H9 (cell line): ENCODE results near the gene MRPS11. TPM values are rescaled to one million over a fixed set of nuclear protein-coding genes. Genes with fewer than 3 reads are reported as not detected.

ENCODE experiments used
- DNase-seq: peaks from one replicate; pipeline ENCODE4 v3.0.0-alpha.2; 2017
- H2AFZ ChIP-seq: one replicate; pipeline ENCODE4 v1.6.1; 2013; ENCODE audit warnings: mild to moderate bottlenecking, low read length, control low read depth, moderate library complexity
- H2AK5ac ChIP-seq: 2 replicates; pipeline ENCODE4 v1.6.1; 2013; ENCODE audit warnings: low read length, control low read depth, mixed read lengths; ENCODE audit not compliant: insufficient read length
- H2BK120ac ChIP-seq: one replicate; pipeline ENCODE4 v1.6.1; 2013; ENCODE audit warnings: low read depth, mild to moderate bottlenecking, low read length, control low read depth, inconsistent platforms; ENCODE audit not compliant: poor library complexity, severe bottlenecking
- H2BK12ac ChIP-seq: 2 replicates; pipeline ENCODE4 v1.6.1; 2013; ENCODE audit warnings: low read length, control low read depth, mixed read lengths, low read depth; ENCODE audit not compliant: insufficient read length
- H2BK15ac ChIP-seq: 2 replicates; pipeline ENCODE4 v1.6.1; 2013; ENCODE audit warnings: low read depth, low read length, control low read depth
- H2BK20ac ChIP-seq: one replicate; pipeline ENCODE4 v1.6.1; 2013; ENCODE audit warnings: low read depth, mild to moderate bottlenecking, low read length, control low read depth, inconsistent platforms; ENCODE audit not compliant: poor library complexity, severe bottlenecking
- H2BK5ac ChIP-seq: 2 replicates; pipeline ENCODE4 v1.6.1; 2013; ENCODE audit warnings: low read length, control low read depth, mixed read lengths; ENCODE audit not compliant: insufficient read length
- H3K14ac ChIP-seq: 2 replicates; pipeline ENCODE4 v1.6.1; 2013; ENCODE audit warnings: low read length, control low read depth; ENCODE audit not compliant: insufficient read depth
- H3K18ac ChIP-seq: 2 replicates; pipeline ENCODE4 v1.6.1; 2013; ENCODE audit warnings: low read depth, mild to moderate bottlenecking, mixed read lengths, low read length, control low read depth; ENCODE audit not compliant: insufficient read length
- H3K23ac ChIP-seq: 2 replicates; pipeline ENCODE4 v1.6.1; 2013; ENCODE audit warnings: low read length, control low read depth, mixed read lengths, low read depth; ENCODE audit not compliant: insufficient read length
- H3K23me2 ChIP-seq: 2 replicates; pipeline ENCODE4 v1.6.1; 2013; ENCODE audit warnings: low read depth, mild to moderate bottlenecking, mixed read lengths, low read length, control low read depth; ENCODE audit not compliant: insufficient read length, poor library complexity, severe bottlenecking
- H3K27ac ChIP-seq: 2 replicates; pipeline ENCODE4 v1.5.1; 2013; ENCODE audit warnings: low read length, control low read depth, mixed read lengths, low read depth; ENCODE audit not compliant: insufficient read length
- H3K27me3 ChIP-seq: 2 replicates; pipeline ENCODE4 v1.6.1; 2013; ENCODE audit warnings: low read length, control low read depth, inconsistent platforms; ENCODE audit not compliant: insufficient read depth
- H3K4ac ChIP-seq: 2 replicates; pipeline ENCODE4 v1.6.1; 2013; ENCODE audit warnings: low read depth, mild to moderate bottlenecking, control low read depth, inconsistent platforms, low read length, moderate library complexity
- H3K4me1 ChIP-seq: 2 replicates; pipeline ENCODE4 v1.6.1; 2013; ENCODE audit warnings: low read length, control low read depth, inconsistent platforms; ENCODE audit not compliant: insufficient read depth
- H3K4me2 ChIP-seq: 2 replicates; pipeline ENCODE4 v1.6.1; 2013; ENCODE audit warnings: low read length, control low read depth, mixed read lengths; ENCODE audit not compliant: insufficient read length, insufficient read depth
- H3K56ac ChIP-seq: 2 replicates; pipeline ENCODE4 v1.6.1; 2013; ENCODE audit warnings: low read depth, mild to moderate bottlenecking, mixed read lengths, low read length, control low read depth; ENCODE audit not compliant: insufficient read length
- H3K79me1 ChIP-seq: 2 replicates; pipeline ENCODE4 v1.6.1; 2013; ENCODE audit warnings: low read depth, mild to moderate bottlenecking, moderate library complexity, low read length, control low read depth, inconsistent platforms; ENCODE audit not compliant: insufficient read depth, poor library complexity, severe bottlenecking
- H3K79me2 ChIP-seq: 2 replicates; pipeline ENCODE4 v1.6.1; 2013; ENCODE audit warnings: low read length, control low read depth, inconsistent platforms; ENCODE audit not compliant: insufficient read depth
- H3K9ac ChIP-seq: 2 replicates; pipeline ENCODE4 v1.6.1; 2013; ENCODE audit warnings: low read length, control low read depth, mixed read lengths; ENCODE audit not compliant: insufficient read length; ENCODE audit errors: extremely low read depth
- H3K9me3 ChIP-seq: one replicate; pipeline ENCODE4 v1.6.1; 2013; ENCODE audit warnings: low read depth, low read length, inconsistent platforms; ENCODE audit not compliant: control insufficient read depth
- H3T11ph ChIP-seq: one replicate; pipeline ENCODE4 v1.6.1; 2013; ENCODE audit warnings: mild to moderate bottlenecking, low read length, control low read depth, inconsistent platforms
- H4K20me1 ChIP-seq: one replicate; pipeline ENCODE4 v1.6.1; 2013; ENCODE audit not compliant: control insufficient read depth, insufficient read length, insufficient read depth
- H4K5ac ChIP-seq: 2 replicates; pipeline ENCODE4 v1.6.1; 2013; ENCODE audit warnings: low read depth, mild to moderate bottlenecking, mixed read lengths, low read length, control low read depth; ENCODE audit not compliant: insufficient read length
- H4K8ac ChIP-seq: replicated peaks from 2 replicates; pipeline ENCODE4 v1.6.1; 2013; ENCODE audit warnings: low read length, control low read depth, mixed read lengths, low read depth; ENCODE audit not compliant: insufficient read length
- H4K91ac ChIP-seq: 2 replicates; pipeline ENCODE4 v1.6.1; 2013; ENCODE audit warnings: low read depth, mild to moderate bottlenecking, moderate library complexity, mixed read lengths, low read length, control low read depth; ENCODE audit not compliant: insufficient read length
- H3K27ac Mint-ChIP-seq, 3 experiments: 2 replicates in 2 of 3; 3 replicates in 1 of 3; pipeline ENCODE4 v1.8.0; 2020 to 2021; ENCODE audit warnings: mixed read lengths in 3 of 3, mild to moderate bottlenecking in 1 of 3, moderate library complexity in 1 of 3
- H3K27me3 Mint-ChIP-seq: 2 replicates; pipeline ENCODE4 v1.8.0; 2021; ENCODE audit warnings: low read depth, mild to moderate bottlenecking, moderate library complexity, mixed read lengths
- H3K36me3 Mint-ChIP-seq, 3 experiments: 2 replicates in 2 of 3; 3 replicates in 1 of 3; pipeline ENCODE4 v1.8.0; 2020 to 2021; ENCODE audit warnings: low read depth in 3 of 3, mixed read lengths in 3 of 3; ENCODE audit not compliant: insufficient read depth in 1 of 3
- H3K4me1 Mint-ChIP-seq, 2 experiments: 2 replicates each; pipeline ENCODE4 v1.8.0; 2020; ENCODE audit warnings: mixed read lengths in 2 of 2
- H3K4me3 Mint-ChIP-seq, 2 experiments: 2 replicates in 1 of 2; 3 replicates in 1 of 2; pipeline ENCODE4 v1.8.0; 2020 to 2021; ENCODE audit warnings: mild to moderate bottlenecking in 2 of 2, mixed read lengths in 2 of 2, moderate library complexity in 1 of 2
- H3K9me3 Mint-ChIP-seq, 2 experiments: 2 replicates in 1 of 2; 3 replicates in 1 of 2; pipeline ENCODE4 v1.8.0; 2020; ENCODE audit warnings: mild to moderate bottlenecking in 2 of 2, mixed read lengths in 2 of 2, moderate library complexity in 1 of 2
- WGBS: extraction: QIAGEN DNeasy Blood & Tissue Kit; methylation state at CpG from one replicate; pipeline ENCODE4 v1.1.7; 2013; ENCODE audit warnings: missing lambda C conversion rate, low lambda C conversion rate, mixed read lengths; ENCODE audit not compliant: insufficient read length; ENCODE audit errors: extremely low coverage; 5-methylcytosine and 5-hydroxymethylcytosine counted together
- total RNA-seq: library from RNA; stranded (reverse); gene quantifications from 2 replicates; pipeline ENCODE4 v1.2.1, GENCODE V29; 2021
- TF ChIP-seq, protein P1 (sequence below): fragments of 200-600 bp; sonication (generic); conservative IDR thresholded peaks from 3 replicates; pipeline ENCODE4 v1.8.0; 2021; ENCODE audit warnings: antibody characterized with exemption, mild to moderate bottlenecking

The MRPS11 gene
- total RNA-seq, 1 experiment from 2014 or later: 54.5 TPM

DNA sequence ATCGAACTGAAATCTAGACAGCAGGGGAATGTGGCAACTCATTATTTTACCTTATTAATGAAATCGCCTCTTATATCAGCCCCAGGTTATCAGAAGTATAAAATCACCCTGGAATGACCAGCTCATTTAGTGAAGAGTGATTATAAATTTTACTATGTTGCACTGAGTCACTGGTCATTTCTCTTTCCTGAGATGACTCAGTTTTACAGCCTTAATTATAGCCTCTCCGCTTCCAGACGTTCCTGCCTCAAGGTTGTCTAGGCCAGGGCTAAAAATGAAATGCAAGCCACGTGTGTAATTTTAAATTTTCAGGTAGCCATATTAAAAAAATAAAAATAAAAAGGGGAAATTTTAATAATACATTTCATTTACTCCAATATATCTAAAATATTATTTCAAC lies 45.7 kb downstream of the MRPS11 start:
- H2BK120ac ChIP-seq: no peak overlapping the region
- H3K4me2 ChIP-seq: no peak overlapping the region
- H3K4me3 Mint-ChIP-seq: no peak overlapping the region
- H2BK15ac ChIP-seq: no peak overlapping the region
- no peak overlapping the region for H2BK5ac ChIP-seq
- H4K5ac ChIP-seq: no peak overlapping the region
- H3K79me2 ChIP-seq: no peaks in the 10 kb centered on the region
- no peaks in the 10 kb centered on the region for H3K4me1 ChIP-seq
- H3K23ac ChIP-seq: no peak overlapping the region
- H4K91ac ChIP-seq: no peak overlapping the region
- no peak overlapping the region for H3K56ac ChIP-seq
- H3K9me3 ChIP-seq: no peaks in the 10 kb centered on the region
- TF ChIP-seq, protein P1, sequence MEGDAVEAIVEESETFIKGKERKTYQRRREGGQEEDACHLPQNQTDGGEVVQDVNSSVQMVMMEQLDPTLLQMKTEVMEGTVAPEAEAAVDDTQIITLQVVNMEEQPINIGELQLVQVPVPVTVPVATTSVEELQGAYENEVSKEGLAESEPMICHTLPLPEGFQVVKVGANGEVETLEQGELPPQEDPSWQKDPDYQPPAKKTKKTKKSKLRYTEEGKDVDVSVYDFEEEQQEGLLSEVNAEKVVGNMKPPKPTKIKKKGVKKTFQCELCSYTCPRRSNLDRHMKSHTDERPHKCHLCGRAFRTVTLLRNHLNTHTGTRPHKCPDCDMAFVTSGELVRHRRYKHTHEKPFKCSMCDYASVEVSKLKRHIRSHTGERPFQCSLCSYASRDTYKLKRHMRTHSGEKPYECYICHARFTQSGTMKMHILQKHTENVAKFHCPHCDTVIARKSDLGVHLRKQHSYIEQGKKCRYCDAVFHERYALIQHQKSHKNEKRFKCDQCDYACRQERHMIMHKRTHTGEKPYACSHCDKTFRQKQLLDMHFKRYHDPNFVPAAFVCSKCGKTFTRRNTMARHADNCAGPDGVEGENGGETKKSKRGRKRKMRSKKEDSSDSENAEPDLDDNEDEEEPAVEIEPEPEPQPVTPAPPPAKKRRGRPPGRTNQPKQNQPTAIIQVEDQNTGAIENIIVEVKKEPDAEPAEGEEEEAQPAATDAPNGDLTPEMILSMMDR: no peak
- no peak for DNase-seq
- no peaks in the 10 kb centered on the region for H3K4me1 Mint-ChIP-seq
- no peak overlapping the region for H3T11ph ChIP-seq
- no peak overlapping the region for H3K27ac Mint-ChIP-seq
- no CpG with 5 or more reads among the region's 5 CpGs for WGBS
- H3K9me3 Mint-ChIP-seq: no peaks in the 10 kb centered on the region
- H3K27ac ChIP-seq: no peak overlapping the region
- H3K18ac ChIP-seq: no peak overlapping the region
- no peak overlapping the region for H3K4ac ChIP-seq
- no peaks in the 10 kb centered on the region for H3K27me3 Mint-ChIP-seq
- no peaks in the 10 kb centered on the region for H3K79me1 ChIP-seq
- no peak overlapping the region for H3K14ac ChIP-seq
- H2AFZ ChIP-seq: no peak overlapping the region
- no peak overlapping the region for H4K8ac ChIP-seq
- H4K20me1 ChIP-seq: no peaks in the 10 kb centered on the region
- H3K9ac ChIP-seq: no peak overlapping the region
- no peak overlapping the region for H2AK5ac ChIP-seq
- no peaks in the 10 kb centered on the region for H3K27me3 ChIP-seq
- H3K36me3 Mint-ChIP-seq: peaks cover 7 to 22% (median 21%) of the 10 kb centered on the region in 3 experiments; a peak in 5 of 7 replicates
- no peaks in the 10 kb centered on the region for H3K23me2 ChIP-seq
- no peak overlapping the region for H2BK12ac ChIP-seq
- no peak overlapping the region for H2BK20ac ChIP-seq
